AG09309 (cell line): ENCODE measurements around the gene EFCC1.

Experiments
- DNase-seq: peaks from one replicate; pipeline ENCODE4 v3.0.0-alpha.2; 2010; ENCODE audit warnings: low read depth
- H3K4me3 ChIP-seq: 2 replicates; pipeline ENCODE4 v1.5.1; 2011; ENCODE audit warnings: mild to moderate bottlenecking, low read depth, low read length, moderate library complexity; ENCODE audit not compliant: control insufficient read depth
- TF ChIP-seq, protein P1 (sequence below): IDR thresholded peaks from 2 replicates; pipeline ENCODE4 v1.5.1; 2011; ENCODE audit warnings: mild to moderate bottlenecking, low read depth, low read length, inconsistent platforms; ENCODE audit not compliant: insufficient read depth, control insufficient read depth; ENCODE audit errors: missing control alignments

EFCC1 gene

DNA sequence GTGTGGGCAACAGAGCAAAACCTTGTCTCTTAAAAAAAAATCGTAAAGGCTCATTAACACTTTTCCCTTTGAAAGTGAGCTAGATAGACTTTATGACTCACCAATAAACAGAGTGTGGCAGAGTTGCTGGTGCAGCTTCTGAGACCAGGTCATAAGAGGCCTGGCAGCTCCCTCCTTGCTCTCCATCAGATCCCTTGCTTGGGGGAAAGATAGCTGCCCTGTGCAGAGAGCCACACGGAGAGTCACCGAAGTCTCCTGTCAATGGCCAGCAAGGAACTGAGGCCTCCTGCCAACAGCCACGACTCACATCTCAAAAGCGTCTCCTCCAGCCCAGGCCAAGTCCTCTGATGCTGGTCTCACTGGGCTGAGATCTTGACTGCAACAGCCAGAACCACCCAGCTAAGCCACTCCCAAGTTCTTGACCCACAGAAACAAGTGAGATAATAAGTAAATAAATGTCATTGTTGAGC, 50.8 kb downstream of the EFCC1 start:
- H3K4me3 ChIP-seq, result no peak overlapping the region
- TF ChIP-seq, protein P1, sequence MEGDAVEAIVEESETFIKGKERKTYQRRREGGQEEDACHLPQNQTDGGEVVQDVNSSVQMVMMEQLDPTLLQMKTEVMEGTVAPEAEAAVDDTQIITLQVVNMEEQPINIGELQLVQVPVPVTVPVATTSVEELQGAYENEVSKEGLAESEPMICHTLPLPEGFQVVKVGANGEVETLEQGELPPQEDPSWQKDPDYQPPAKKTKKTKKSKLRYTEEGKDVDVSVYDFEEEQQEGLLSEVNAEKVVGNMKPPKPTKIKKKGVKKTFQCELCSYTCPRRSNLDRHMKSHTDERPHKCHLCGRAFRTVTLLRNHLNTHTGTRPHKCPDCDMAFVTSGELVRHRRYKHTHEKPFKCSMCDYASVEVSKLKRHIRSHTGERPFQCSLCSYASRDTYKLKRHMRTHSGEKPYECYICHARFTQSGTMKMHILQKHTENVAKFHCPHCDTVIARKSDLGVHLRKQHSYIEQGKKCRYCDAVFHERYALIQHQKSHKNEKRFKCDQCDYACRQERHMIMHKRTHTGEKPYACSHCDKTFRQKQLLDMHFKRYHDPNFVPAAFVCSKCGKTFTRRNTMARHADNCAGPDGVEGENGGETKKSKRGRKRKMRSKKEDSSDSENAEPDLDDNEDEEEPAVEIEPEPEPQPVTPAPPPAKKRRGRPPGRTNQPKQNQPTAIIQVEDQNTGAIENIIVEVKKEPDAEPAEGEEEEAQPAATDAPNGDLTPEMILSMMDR, result no peak
- DNase-seq, result no peak

DNA sequence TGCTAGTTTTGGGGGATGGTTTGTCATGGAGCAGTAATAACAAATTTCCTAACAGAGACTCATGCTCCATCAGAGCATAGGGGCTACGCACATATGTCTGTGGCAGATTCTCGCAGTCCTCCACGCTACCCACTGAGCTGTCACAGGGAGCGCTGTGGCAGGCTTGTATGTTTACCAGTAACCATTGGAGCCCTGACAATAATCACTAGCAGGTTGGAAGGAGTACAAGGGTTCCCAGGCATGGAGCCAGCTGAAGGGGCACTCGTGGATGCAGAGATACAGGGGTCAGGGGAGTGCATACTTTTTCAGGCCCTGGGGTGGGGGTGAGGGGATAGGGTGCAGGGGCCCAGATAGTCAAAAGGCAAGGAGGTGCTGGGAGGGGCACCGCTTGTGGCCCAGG, 51.6 kb downstream of the EFCC1 start:
- DNase-seq, result no peak
- no peak overlapping the region for H3K4me3 ChIP-seq
- TF ChIP-seq, protein P1, result no peak

DNA sequence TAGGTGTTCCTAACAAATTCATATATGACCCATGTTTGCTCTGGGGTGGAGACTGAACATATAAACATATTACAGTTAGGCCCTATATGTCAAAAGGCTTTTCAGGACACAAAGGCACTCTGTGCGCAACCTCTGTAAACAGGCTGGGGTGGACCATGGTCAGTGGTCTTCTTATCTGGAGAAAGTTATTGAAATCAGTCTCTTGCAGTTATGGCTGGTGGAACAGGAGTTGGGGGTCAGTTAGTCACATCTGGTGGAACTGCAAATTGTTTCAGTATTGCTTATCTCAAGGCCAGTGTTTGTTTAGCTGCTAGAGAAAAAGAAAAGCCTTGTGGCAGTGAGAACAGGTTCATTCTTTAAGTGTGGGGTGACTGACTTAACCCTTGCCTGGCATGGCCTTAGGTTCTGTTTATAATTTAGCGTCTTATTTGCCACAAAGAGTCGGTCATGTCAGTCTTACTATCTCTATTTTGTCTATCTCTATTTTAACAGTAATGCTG, 53.6 kb downstream of the EFCC1 start:
- TF ChIP-seq, protein P1, result no peak
- H3K4me3 ChIP-seq, result no peak overlapping the region
- no peak for DNase-seq

DNA sequence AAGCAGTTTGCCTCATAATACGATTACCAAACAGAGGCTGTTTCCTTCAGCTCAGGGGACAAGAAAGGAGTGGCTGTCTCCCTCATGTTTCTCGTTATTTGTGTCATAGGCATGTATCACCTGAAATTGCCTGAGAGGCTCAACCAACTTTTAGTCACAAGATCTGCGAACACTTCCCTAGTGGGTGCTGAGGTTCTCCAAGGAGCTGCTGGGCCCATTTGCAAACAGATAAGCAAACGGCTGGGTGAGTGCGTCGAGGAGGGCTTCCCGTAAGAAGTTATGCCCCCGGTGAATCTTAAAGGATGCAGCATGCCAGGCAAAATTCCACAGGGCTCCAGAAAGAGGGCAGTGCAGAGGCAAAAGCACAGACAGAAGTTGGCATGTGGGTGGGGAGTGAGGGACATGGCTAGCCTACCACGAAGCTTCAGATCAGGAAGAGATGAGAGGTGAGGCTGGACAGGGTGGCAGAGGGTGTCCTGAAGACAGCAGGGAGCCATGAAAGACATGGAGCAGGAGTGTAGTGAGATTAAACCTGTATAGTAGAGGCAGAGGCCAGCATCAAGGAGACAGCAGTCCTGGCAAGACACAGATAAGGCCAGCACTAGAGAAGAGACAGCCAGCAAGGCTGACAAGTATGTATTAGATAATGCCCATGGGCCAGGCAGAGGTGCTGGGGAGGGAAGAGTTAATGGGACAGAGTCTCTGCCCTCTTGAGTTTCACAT, 55.5 kb downstream of the EFCC1 start:
- H3K4me3 ChIP-seq, result no peak overlapping the region
- TF ChIP-seq, protein P1, result no peak
- DNase-seq, result no peak

DNA sequence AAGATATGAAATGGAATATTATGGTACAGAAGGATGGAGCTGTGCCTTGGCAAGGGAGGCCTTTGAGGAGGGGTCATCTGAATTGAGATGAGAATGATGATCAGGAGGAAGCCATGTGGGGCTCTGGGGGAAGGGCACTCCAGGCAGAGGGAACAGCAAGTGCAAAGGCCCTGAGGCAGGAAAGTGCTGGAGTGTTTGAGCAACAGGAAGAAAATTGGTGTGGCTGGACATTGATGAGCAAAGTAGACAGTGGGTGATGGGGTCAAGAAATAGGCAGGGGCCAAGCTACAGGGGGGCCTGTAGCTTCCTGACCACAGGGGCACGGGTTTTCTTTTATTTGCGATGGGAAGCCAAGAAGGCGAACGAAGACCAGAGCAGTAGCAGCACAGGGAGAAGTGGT, 56.1 kb downstream of the EFCC1 start:
- no peak overlapping the region for H3K4me3 ChIP-seq
- TF ChIP-seq, protein P1, result no peak
- DNase-seq, result no peak

DNA sequence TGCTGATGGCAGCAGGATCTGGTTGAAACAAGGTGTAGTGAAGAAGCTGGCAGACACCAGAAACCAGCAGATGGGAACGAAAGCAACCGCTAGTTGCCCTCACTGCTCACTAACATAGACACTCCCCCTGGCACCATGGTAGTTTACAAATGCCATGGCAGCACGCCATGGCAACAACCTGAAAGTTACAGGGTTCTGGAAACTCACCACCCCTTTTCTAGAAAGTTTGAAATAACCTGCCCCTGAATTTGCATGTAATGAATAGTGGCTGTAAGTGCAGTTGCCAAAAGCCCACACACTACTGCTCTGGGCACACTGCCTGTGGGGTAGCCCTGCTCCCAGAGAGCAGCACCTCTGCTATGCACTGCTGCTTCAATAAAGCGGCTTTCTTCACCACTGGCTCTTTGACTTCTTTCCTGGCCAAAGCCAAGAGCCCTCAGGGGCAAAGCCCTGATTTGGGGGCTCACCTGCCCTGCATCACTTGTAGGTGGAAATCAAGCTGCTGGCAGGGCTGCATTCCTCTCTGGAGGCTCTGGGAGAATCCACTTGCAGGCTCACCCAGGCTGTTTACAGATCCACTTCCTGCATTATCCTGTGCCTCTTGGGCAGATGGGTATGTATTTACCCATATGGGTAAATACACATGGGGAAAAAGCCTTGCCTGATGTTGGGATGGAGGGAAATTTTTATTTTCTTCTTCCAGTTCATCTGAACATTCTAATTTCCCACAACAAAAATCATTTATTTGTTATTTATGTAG, 57.5 kb downstream of the EFCC1 start:
- no peak for DNase-seq
- H3K4me3 ChIP-seq, result no peak overlapping the region
- TF ChIP-seq, protein P1, result no peak
